Osteocyte (in vitro differentiated cells): ENCODE measurements around the gene ASPG. TPM values are rescaled to one million over a fixed set of nuclear protein-coding genes. Genes with fewer than 3 reads are reported as not detected.

ENCODE experiments used
- DNase-seq: peaks from one replicate; pipeline ENCODE4 v3.0.0; 2021; ENCODE audit warnings: mixed read lengths; ENCODE audit not compliant: unreplicated experiment; ENCODE audit errors: extremely low spot score
- H3K27ac Mint-ChIP-seq: one replicate; pipeline ENCODE4 v1.8.0; 2021; ENCODE audit warnings: mild to moderate bottlenecking, mixed read lengths; ENCODE audit not compliant: unreplicated experiment
- H3K27me3 Mint-ChIP-seq: one replicate; pipeline ENCODE4 v1.8.0; 2021; ENCODE audit warnings: mixed read lengths; ENCODE audit not compliant: unreplicated experiment
- H3K36me3 Mint-ChIP-seq: one replicate; pipeline ENCODE4 v1.8.0; 2021; ENCODE audit warnings: mixed read lengths; ENCODE audit not compliant: unreplicated experiment
- H3K4me1 Mint-ChIP-seq: one replicate; pipeline ENCODE4 v1.8.0; 2021; ENCODE audit warnings: mixed read lengths; ENCODE audit not compliant: unreplicated experiment
- H3K4me3 Mint-ChIP-seq: one replicate; pipeline ENCODE4 v1.8.0; 2021; ENCODE audit warnings: mild to moderate bottlenecking, moderate library complexity, mixed read lengths; ENCODE audit not compliant: unreplicated experiment
- H3K9me3 Mint-ChIP-seq: one replicate; pipeline ENCODE4 v1.8.0; 2021; ENCODE audit warnings: mixed read lengths; ENCODE audit not compliant: unreplicated experiment
- CTCF ChIP-seq: fragments of 200-600 bp; sonication (generic); IDR thresholded peaks from 2 replicates; pipeline ENCODE4 v1.5.0; 2021; ENCODE audit warnings: antibody characterized with exemption, mild to moderate bottlenecking, moderate library complexity
- total RNA-seq: library from RNA; stranded (reverse); gene quantifications from 2 replicates; pipeline ENCODE4 v1.2.1, GENCODE V29; 2021

The ASPG gene
- total RNA-seq, 1 donor from 2014 or later: not detected

- Mint-ChIP-seq H3K27me3 (peaks cover 16% of the 10 kb centered on the region), H3K4me3 (no peak overlapping the region), H3K36me3 (no peaks in the 10 kb centered on the region), H3K27ac (no peak overlapping the region), H3K9me3 (peaks cover 7% of the 10 kb centered on the region), H3K4me1 (peaks cover 3% of the 10 kb centered on the region)
- peak; percentile 42 for TF ChIP-seq CTCF
- peak; percentile 1 for DNase-seq
Measured at GRCh38 chr14:104075530-104076151, 9.9 kb upstream of the ASPG start.

- no peak for TF ChIP-seq CTCF
- DNase-seq: peak; percentile 46
- no peak overlapping the region for H3K27ac Mint-ChIP-seq
- H3K4me3 Mint-ChIP-seq: no peak overlapping the region
- H3K4me1 Mint-ChIP-seq: peaks cover 3% of the 10 kb centered on the region
- peaks cover 7% of the 10 kb centered on the region for H3K9me3 Mint-ChIP-seq
- H3K27me3 Mint-ChIP-seq: peaks cover 16% of the 10 kb centered on the region
- H3K36me3 Mint-ChIP-seq: no peaks in the 10 kb centered on the region
Measured at GRCh38 chr14:104076743-104077142, 8.8 kb upstream of the ASPG start.

DNA sequence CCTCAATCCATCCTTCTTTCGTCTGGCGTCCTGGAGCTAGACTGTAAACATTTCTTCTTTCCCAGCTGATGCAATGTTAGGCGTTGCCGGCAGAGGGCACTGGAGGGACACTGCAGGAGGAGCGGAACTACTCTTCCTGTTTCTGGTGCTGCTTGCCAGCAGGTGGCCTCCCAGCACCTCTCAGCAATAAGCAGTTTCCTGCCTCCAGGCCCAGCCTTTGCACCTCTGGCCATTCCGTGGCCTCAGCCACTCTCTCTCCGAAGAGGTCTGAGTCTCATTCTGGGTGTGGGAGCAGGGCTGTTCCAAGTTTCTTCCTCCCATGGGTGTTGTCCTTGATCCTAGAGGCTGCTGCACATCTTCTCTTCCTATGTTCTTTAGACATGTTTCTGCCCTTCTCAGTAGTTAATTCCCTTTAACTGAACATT, 7.5 kb upstream of the ASPG start:
- peaks cover 3% of the 10 kb centered on the region for H3K9me3 Mint-ChIP-seq
- no peak overlapping the region for H3K27ac Mint-ChIP-seq
- H3K4me3 Mint-ChIP-seq: no peak overlapping the region
- H3K4me1 Mint-ChIP-seq: peaks cover 3% of the 10 kb centered on the region
- peaks cover 20% of the 10 kb centered on the region for H3K27me3 Mint-ChIP-seq
- H3K36me3 Mint-ChIP-seq: no peaks in the 10 kb centered on the region
- peak; percentile 94 for DNase-seq
- peak; percentile 99 for TF ChIP-seq CTCF

DNA sequence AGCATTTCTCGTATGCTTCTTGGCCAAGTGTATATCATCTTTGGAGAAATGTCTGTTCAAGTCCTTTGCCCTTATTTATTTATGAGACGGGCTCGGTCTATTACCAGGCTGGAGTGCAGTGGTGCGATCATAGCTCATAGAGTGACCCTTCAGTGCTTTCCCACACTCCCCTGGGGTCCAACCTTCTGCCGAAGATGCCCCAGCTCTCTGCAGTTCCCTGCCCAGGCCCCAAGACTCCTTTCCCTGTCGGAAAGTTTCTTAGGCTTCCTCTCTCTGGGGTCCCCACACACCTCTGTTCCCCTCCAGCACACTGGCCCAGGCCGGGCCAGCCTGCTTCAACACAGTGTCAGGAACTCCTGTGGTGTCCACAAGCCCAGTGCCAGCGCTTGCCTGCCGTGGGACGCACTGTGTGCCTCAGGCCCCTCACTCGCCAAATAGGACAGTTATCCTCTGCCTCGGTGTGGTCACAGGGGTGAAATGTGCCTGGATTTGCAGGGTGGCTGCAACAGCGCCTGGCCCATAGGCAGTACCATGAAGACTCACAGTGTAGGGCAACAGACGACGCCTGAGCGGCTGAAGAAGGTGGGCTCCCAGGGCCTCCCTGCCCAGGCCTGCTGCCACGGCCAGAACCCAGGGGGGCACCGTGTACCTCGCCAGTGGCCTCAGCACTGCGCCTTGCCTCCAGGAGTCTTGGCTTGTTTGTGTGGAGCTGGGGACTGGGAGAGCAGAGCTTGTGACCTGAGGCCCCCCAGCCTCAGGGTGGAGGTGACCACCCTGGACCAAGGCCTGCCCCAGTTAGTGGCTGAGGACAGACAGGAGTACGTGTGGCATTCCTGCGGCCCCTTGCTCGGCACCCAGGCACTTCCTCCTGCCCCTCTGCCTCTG, 4.9 kb upstream of the ASPG start:
- no peak overlapping the region for H3K27ac Mint-ChIP-seq

More for the DNA sequence above, 4.9 kb upstream of the ASPG start:
- Mint-ChIP-seq H3K27me3 (peaks cover 20% of the 10 kb centered on the region), H3K36me3 (no peaks in the 10 kb centered on the region), H3K9me3 (no peaks in the 10 kb centered on the region), H3K4me3 (no peak overlapping the region), H3K4me1 (peaks cover 3% of the 10 kb centered on the region)
- peak; percentile 80 for DNase-seq
- no peak for TF ChIP-seq CTCF
